Parathyroid adenoma (tissue), 2 donors: ENCODE measurements around the gene CLK2.

Experiments
- H2AFZ ChIP-seq: fragments of 300-600 bp; sonication (generic); one replicate; pipeline ENCODE4 v1.7.0; 2017; ENCODE audit warnings: antibody characterized with exemption, mild to moderate bottlenecking
- H3K27ac ChIP-seq: fragments of 300-600 bp; sonication (generic); one replicate; pipeline ENCODE4 v1.7.0; 2017
- H3K27me3 ChIP-seq: fragments of 300-600 bp; sonication (generic); one replicate; pipeline ENCODE4 v1.7.0; 2017; ENCODE audit warnings: low read length; ENCODE audit not compliant: control insufficient read depth, insufficient read depth
- H3K36me3 ChIP-seq: fragments of 300-600 bp; sonication (generic); one replicate; pipeline ENCODE4 v1.7.0; 2017; ENCODE audit warnings: low read length; ENCODE audit not compliant: control insufficient read depth, insufficient read depth
- H3K4me1 ChIP-seq: fragments of 300-600 bp; sonication (generic); one replicate; pipeline ENCODE4 v1.7.0; 2017; ENCODE audit warnings: control low read depth
- H3K4me2 ChIP-seq: fragments of 300-600 bp; sonication (generic); one replicate; pipeline ENCODE4 v1.7.0; 2017; ENCODE audit warnings: low read length
- H3K4me3 ChIP-seq: fragments of 300-600 bp; sonication (generic); one replicate; pipeline ENCODE4 v1.7.0; 2017; ENCODE audit warnings: low read depth, low read length
- H3K79me2 ChIP-seq: fragments of 300-600 bp; sonication (generic); one replicate; pipeline ENCODE4 v1.7.0; 2017; ENCODE audit warnings: control low read depth
- H3K9ac ChIP-seq: fragments of 300-600 bp; sonication (generic); one replicate; pipeline ENCODE4 v1.7.0; 2017; ENCODE audit warnings: mild to moderate bottlenecking
- H3K9me3 ChIP-seq: fragments of 300-600 bp; sonication (generic); one replicate; pipeline ENCODE4 v1.7.0; 2017; ENCODE audit warnings: low read length; ENCODE audit not compliant: control insufficient read depth
- TF ChIP-seq, protein P1 (sequence below): fragments of 300-600 bp; sonication (generic); IDR thresholded peaks from one replicate; pipeline ENCODE4 v1.7.0; 2017; ENCODE audit warnings: antibody characterized with exemption, mild to moderate bottlenecking
- donor health status: primary hyperparathyroidism.

CLK2 gene

DNA sequence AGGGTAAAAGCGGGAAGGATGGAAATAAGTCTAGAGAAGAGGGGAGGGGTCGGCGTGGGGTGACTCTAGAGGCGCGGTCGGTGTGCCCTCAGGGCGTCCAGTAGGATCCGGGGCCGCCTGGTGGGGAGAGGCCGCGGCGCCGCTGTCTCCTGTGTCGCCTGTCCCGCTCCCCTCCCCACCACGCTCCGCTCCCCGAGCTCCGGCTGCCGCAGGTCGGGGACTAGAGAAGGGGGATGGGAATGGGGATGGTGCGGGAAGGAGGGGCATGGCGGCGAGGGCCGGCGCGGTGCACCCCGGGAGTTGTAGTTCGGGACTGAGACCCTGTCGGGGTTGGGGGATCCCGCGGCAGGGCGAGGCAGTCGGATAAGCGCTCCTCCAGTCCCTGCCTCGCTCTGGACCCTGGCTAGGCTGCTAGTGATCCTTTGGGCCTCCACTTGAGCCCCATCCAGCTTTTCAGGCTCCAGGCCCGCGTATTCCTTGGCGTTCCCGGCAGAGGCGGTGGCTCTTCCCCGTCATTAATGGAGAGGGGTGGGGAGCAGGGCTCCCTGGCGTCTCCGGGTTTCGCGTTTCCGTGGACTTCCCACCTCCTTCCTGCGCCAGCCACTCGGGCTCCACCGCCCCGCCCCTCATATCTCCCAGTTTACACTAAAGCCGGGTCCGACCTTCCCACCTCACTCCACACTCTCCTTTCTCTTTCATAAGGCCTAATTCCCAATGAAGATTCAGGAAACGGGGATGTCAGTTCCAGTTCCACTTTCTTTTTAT is 17.9 kb downstream of the CLK2 start, which contains the start of gene ENTREP3:
TSS of gene ENTREP3 (minus strand) at position 241 of the 765 bp plus-strand sequence. CDS start 606 bp downstream, outside the sequence.
- Histone ChIP-seq H3K4me3 (peak within 1 kb of the TSS; percentile 63), H3K9ac (peak within 1 kb of the TSS; percentile 37)

DNA sequence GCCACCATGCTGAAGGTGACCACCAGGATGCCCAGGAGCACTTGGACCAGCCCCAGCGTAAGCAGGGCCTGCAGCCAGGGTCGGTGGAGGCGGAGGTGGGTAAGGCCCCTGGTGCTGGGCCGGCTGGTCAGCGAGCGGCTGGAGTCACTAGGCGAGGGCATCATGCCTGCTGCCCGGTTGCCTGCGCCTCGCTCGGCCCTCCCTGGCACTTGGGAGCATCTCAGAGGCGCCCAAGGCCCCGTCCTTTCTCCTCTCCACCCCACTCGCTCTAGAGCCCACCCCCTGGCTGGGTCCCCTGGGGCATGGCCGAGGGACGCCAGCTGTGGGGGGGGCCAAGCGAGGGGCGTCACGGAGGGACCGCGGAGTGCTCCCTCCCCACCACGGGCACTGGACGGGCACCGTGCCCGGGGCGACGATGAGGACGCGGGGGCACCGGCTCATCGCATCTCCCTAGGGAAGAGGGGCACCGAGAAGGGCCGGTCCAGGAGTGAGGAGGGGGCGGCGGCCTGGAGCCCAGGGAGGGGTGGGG is 18.5 kb downstream of the CLK2 start:
- TF ChIP-seq, protein P1, sequence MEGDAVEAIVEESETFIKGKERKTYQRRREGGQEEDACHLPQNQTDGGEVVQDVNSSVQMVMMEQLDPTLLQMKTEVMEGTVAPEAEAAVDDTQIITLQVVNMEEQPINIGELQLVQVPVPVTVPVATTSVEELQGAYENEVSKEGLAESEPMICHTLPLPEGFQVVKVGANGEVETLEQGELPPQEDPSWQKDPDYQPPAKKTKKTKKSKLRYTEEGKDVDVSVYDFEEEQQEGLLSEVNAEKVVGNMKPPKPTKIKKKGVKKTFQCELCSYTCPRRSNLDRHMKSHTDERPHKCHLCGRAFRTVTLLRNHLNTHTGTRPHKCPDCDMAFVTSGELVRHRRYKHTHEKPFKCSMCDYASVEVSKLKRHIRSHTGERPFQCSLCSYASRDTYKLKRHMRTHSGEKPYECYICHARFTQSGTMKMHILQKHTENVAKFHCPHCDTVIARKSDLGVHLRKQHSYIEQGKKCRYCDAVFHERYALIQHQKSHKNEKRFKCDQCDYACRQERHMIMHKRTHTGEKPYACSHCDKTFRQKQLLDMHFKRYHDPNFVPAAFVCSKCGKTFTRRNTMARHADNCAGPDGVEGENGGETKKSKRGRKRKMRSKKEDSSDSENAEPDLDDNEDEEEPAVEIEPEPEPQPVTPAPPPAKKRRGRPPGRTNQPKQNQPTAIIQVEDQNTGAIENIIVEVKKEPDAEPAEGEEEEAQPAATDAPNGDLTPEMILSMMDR: no peak
- Histone ChIP-seq H3K79me2 (no peaks in the 10 kb centered on the region), H3K27me3 (no peaks in the 10 kb centered on the region), H3K36me3 (no peaks in the 10 kb centered on the region), H3K9me3 (no peaks in the 10 kb centered on the region), H3K9ac (no peak overlapping the region), H2AFZ (peak overlapping the region; percentile 85), H3K4me2 (peak overlapping the region; percentile 77), H3K27ac (peak overlapping the region; percentile 93), H3K4me3 (peak overlapping the region; percentile 63), H3K4me1 (peaks cover 4% of the 10 kb centered on the region)

More for the DNA sequence above, 17.9 kb downstream of the CLK2 start, which contains the start of gene ENTREP3:
- Histone ChIP-seq H3K4me1 (peaks cover 4% of the 10 kb centered on the region), H3K27me3 (no peaks in the 10 kb centered on the region), H3K27ac (peak within 1 kb of the TSS; percentile 93), H3K9me3 (no peaks in the 10 kb centered on the region), H3K79me2 (no peaks in the 10 kb centered on the region), H3K4me2 (peak within 1 kb of the TSS; percentile 77), H3K36me3 (no peaks in the 10 kb centered on the region), H2AFZ (peak within 1 kb of the TSS; percentile 85)
- TF ChIP-seq, protein P1: no peak

DNA sequence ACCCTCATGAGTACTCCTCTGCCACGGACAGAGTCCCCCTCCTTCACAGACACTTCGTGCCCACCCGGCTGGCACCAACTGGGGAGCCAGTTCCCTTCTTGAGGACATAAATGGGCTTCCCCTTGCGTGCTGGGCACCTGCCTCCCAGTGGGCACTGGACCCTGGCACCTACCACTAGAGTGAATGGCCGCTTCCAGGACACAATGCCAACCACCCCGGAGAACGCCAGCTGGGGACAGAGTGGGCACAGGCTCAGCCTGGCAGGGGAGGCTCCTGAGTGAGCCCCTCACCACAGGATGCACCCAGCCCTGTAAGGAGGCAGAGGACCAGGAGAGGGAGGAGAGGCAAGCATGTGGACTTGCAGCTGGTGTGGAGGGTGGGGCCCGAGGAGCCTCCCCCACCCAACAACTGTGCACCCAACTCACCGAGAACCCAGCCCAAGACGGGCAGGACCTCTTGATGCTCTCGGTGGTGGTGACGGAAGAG is 19.0 kb downstream of the CLK2 start:
- TF ChIP-seq, protein P1: no peak
- Histone ChIP-seq H3K27ac (peak overlapping the region; percentile 93), H3K9ac (no peak overlapping the region), H3K4me3 (peak overlapping the region; percentile 63), H3K4me2 (peak overlapping the region; percentile 77), H3K79me2 (no peaks in the 10 kb centered on the region), H3K4me1 (peaks cover 4% of the 10 kb centered on the region), H3K36me3 (no peaks in the 10 kb centered on the region), H2AFZ (peak overlapping the region; percentile 85), H3K27me3 (no peaks in the 10 kb centered on the region), H3K9me3 (no peaks in the 10 kb centered on the region)

DNA sequence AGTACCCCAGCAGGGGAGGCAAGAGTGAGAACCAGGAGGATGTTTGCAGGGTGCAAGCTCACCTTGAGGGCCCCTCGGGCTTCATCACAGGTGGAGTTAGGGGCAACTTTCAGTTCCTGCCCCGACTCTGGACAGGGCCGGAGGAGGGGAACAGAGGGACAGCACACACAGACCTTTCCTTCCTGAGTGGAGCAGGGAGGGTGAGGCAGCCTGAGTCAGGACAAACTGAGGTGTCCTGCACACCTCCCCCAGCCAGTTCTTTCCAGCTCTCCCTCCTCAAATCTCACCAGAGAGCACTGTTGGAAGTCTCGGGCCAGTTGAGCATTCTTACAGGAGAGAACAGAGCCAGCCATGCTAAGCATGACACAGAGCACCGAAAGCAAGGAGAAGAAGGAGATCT is 19.5 kb downstream of the CLK2 start:
- H3K36me3 ChIP-seq: no peaks in the 10 kb centered on the region
- no peaks in the 10 kb centered on the region for H3K9me3 ChIP-seq
- TF ChIP-seq, protein P1: no peak
- H3K4me2 ChIP-seq: peak overlapping the region; percentile 77
- H3K9ac ChIP-seq: no peak overlapping the region
- H3K79me2 ChIP-seq: no peaks in the 10 kb centered on the region
- no peaks in the 10 kb centered on the region for H3K27me3 ChIP-seq
- no peak overlapping the region for H3K27ac ChIP-seq
- no peak overlapping the region for H3K4me3 ChIP-seq
- H2AFZ ChIP-seq: no peak overlapping the region
- peaks cover 4% of the 10 kb centered on the region for H3K4me1 ChIP-seq
